Stimulated activated naive CD8-positive, alpha-beta T cell treated with anti-CD3 and anti-CD28 coated beads, Interleukin-15, Interleukin-2, amounts not matched to agents 100 ng/mL and 50 ng/mL, for 24 hours (primary cell): ENCODE data around the gene HYAL2.

Source experiments
- H3K27ac Mint-ChIP-seq: one replicate; pipeline ENCODE4 v1.8.0; 2021; ENCODE audit warnings: mild to moderate bottlenecking, mixed read lengths
- H3K27me3 Mint-ChIP-seq: one replicate; pipeline ENCODE4 v1.8.0; 2021; ENCODE audit warnings: mixed read lengths
- H3K36me3 Mint-ChIP-seq: one replicate; pipeline ENCODE4 v1.8.0; 2021; ENCODE audit warnings: low read depth, mixed read lengths
- H3K4me1 Mint-ChIP-seq: one replicate; pipeline ENCODE4 v1.8.0; 2021; ENCODE audit warnings: low read depth, mixed read lengths
- H3K4me3 Mint-ChIP-seq: one replicate; pipeline ENCODE4 v1.8.0; 2021; ENCODE audit warnings: mild to moderate bottlenecking, mixed read lengths
- H3K9me3 Mint-ChIP-seq: one replicate; pipeline ENCODE4 v1.8.0; 2021; ENCODE audit warnings: mixed read lengths

The HYAL2 gene, protein sequence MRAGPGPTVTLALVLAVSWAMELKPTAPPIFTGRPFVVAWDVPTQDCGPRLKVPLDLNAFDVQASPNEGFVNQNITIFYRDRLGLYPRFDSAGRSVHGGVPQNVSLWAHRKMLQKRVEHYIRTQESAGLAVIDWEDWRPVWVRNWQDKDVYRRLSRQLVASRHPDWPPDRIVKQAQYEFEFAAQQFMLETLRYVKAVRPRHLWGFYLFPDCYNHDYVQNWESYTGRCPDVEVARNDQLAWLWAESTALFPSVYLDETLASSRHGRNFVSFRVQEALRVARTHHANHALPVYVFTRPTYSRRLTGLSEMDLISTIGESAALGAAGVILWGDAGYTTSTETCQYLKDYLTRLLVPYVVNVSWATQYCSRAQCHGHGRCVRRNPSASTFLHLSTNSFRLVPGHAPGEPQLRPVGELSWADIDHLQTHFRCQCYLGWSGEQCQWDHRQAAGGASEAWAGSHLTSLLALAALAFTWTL

DNA sequence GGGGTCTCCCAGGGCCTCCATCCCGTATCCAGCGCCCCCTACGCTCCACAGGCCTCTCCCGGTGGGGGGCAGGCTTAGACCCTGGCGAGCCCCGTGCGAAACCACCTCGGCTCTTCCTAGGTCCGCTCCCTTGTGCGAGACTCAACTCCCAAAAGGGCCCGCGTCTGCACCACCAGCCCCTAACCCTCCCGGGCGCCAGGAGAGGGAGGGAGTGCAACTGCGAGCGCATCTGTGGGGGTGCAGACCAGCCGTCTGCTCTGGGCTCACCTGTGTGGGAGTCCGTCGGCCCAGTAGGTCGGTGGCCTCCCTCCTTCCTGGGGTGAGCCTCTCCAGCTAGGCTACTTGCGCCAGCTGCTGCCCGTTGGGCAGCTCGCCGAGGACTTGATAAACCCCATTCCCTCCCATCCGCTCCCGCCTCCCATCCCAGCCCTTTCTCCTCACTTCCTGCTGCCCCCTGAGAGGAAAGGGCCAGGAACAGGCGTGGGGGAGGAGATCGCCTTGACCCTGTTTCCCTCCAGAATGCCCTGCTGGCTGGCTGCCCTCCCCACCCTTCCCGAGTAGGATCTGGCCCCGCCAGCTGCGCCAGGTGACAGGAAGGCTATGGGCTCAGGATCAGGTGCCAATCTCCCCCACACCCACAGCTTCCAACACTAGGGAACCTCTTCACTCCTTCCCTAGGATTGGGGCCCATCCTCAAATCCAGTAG is at the start of gene HYAL2:
Gene HYAL2 (minus strand): TSS at position 360 of the 706 bp plus-strand sequence. CDS start 2,256 bp downstream, outside the sequence.
- peak within 1 kb of the TSS; percentile 91 for H3K4me3 Mint-ChIP-seq
- peaks cover 8% of the 10 kb centered on the region for H3K36me3 Mint-ChIP-seq
- H3K9me3 Mint-ChIP-seq: no peaks in the 10 kb centered on the region
- no peaks in the 10 kb centered on the region for H3K27me3 Mint-ChIP-seq
- H3K27ac Mint-ChIP-seq: peak within 1 kb of the TSS; percentile 93
- H3K4me1 Mint-ChIP-seq: peaks cover 47% of the 10 kb centered on the region

DNA sequence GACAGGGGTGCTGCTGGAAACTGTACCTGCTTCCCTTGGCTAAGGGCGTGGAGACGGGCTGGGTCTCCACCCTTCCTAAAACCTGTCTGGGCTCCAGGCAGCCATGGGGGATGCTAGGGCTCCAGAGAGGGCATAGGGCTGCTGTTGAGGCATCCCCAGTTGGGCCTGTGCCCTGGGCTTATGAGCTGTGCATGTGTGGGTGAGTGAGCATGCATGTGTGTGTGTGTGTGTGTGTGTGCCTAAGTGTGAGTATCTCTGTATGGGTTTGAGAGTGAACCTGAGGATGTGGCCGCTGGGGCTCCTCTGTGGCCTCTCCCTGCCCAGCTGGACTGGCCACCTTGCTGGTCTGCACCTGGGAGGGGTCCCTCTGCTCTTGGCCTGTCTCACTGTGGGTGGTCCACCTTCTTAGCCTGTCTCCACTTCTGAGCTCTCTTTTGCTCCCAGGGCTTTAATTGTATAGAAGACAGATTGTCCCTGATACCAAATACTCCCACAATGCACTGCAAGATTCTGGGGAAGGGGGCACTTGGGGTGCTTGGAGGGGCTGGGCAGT is 48.7 kb upstream of the HYAL2 start:
- Mint-ChIP-seq H3K4me3 (no peak overlapping the region), H3K27ac (no peak overlapping the region), H3K4me1 (peaks cover 7% of the 10 kb centered on the region), H3K9me3 (no peaks in the 10 kb centered on the region), H3K27me3 (no peaks in the 10 kb centered on the region), H3K36me3 (no peaks in the 10 kb centered on the region)

- Mint-ChIP-seq H3K4me3 (no peak overlapping the region), H3K27ac (no peak overlapping the region), H3K36me3 (no peaks in the 10 kb centered on the region), H3K9me3 (no peaks in the 10 kb centered on the region), H3K4me1 (peaks cover 13% of the 10 kb centered on the region), H3K27me3 (no peaks in the 10 kb centered on the region)
These were observed 48.0 kb upstream of the HYAL2 start for GRCh38 chr3:50370594-50370993.

GRCh38 chr3:50369012-50369670 is 46.6 kb upstream of the HYAL2 start:
- Mint-ChIP-seq H3K9me3 (no peaks in the 10 kb centered on the region), H3K36me3 (no peaks in the 10 kb centered on the region), H3K27ac (no peak overlapping the region), H3K27me3 (no peaks in the 10 kb centered on the region), H3K4me3 (no peak overlapping the region), H3K4me1 (peaks cover 16% of the 10 kb centered on the region)

DNA sequence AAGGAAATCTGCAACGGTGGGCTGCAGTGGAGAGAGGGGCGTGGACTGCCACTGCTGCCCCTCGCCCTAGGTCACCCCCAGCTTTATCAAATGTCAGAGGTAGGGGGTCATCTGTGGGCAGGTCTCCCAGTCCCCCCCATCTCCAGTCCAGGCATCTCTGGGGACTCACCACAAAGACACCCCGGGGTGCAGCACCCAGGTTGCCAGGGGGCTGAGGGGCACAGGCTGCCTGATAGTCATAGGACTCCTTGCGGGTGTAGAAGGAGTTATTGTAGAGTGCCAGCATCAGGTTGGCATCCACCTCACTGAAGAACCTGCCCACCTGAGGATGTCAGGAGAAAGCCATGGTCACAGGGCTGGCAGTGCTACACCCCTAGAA is 43.3 kb upstream of the HYAL2 start:
- Mint-ChIP-seq H3K4me1 (peaks cover 10% of the 10 kb centered on the region), H3K9me3 (no peaks in the 10 kb centered on the region), H3K27ac (no peak overlapping the region), H3K36me3 (no peaks in the 10 kb centered on the region), H3K4me3 (peak overlapping the region; percentile 75), H3K27me3 (no peaks in the 10 kb centered on the region)

DNA sequence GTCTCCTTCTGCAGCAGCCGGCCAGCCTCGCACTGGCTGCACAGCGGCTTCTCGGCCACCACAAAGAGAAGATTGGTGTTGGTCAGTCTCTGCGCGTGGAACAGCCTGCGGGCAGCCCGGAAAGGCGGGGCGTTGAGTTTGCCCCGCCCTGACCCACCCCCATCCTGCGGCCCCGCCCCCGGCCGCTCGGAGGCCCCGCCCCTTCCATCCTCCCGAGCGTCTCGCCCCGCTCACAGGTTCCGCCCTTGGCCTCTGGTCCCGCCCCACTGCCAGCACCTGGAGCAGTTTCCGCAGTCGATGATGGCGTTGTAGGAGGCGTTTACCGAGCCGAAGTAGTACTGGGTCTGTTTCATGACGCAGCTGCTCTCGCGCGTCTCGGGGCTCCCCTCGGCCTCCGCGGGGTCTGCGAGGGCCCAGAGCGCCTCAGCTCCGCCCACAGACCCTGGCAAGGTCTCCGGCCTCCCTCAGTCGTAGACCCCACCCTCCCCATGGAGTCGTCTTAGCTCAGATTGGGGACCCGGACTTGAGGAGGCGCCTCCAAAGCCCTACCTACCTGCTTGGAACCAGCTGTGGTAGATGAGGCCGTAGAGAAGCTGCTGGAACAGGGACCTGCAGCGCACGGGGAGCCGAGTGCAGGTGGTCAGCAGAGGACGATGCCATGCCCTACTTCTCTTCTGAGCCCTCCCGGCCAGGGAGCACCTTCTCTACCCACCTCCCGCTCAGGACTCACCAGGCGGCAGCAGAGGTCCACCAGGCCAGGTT is 42.7 kb upstream of the HYAL2 start:
- H3K27ac Mint-ChIP-seq: no peak overlapping the region
- peaks cover 10% of the 10 kb centered on the region for H3K4me1 Mint-ChIP-seq
- H3K4me3 Mint-ChIP-seq: peak overlapping the region; percentile 75
- H3K9me3 Mint-ChIP-seq: no peaks in the 10 kb centered on the region
- H3K36me3 Mint-ChIP-seq: no peaks in the 10 kb centered on the region
- no peaks in the 10 kb centered on the region for H3K27me3 Mint-ChIP-seq

- H3K27ac Mint-ChIP-seq: no peak overlapping the region
- H3K4me3 Mint-ChIP-seq: peak overlapping the region; percentile 75
- no peaks in the 10 kb centered on the region for H3K9me3 Mint-ChIP-seq
- H3K4me1 Mint-ChIP-seq: peaks cover 17% of the 10 kb centered on the region
- H3K36me3 Mint-ChIP-seq: no peaks in the 10 kb centered on the region
- no peaks in the 10 kb centered on the region for H3K27me3 Mint-ChIP-seq
These were observed 42.1 kb upstream of the HYAL2 start for GRCh38 chr3:50364573-50365079.

GRCh38 chr3:50359760-50360110 is 37.2 kb upstream of the HYAL2 start:
- Mint-ChIP-seq H3K4me1 (peaks cover 36% of the 10 kb centered on the region), H3K27ac (peak overlapping the region; percentile 90), H3K4me3 (peak overlapping the region; percentile 97), H3K36me3 (peaks cover 18% of the 10 kb centered on the region), H3K27me3 (no peaks in the 10 kb centered on the region), H3K9me3 (no peaks in the 10 kb centered on the region)

- H3K4me3 Mint-ChIP-seq: peak within 1 kb of the TSS; percentile 97
- H3K36me3 Mint-ChIP-seq: peaks cover 23% of the 10 kb centered on the region
- peak within 1 kb of the TSS; percentile 91 for H3K27ac Mint-ChIP-seq
- H3K27me3 Mint-ChIP-seq: no peaks in the 10 kb centered on the region
- peaks cover 36% of the 10 kb centered on the region for H3K4me1 Mint-ChIP-seq
- H3K9me3 Mint-ChIP-seq: no peaks in the 10 kb centered on the region
These were observed 36.6 kb upstream of the HYAL2 start, which contains the start of gene TMEM115 for GRCh38 chr3:50358911-50359759. Gene TMEM115 (minus strand): TSS chr3:50359521. CDS start chr3:50359063, 458 bp downstream.

DNA sequence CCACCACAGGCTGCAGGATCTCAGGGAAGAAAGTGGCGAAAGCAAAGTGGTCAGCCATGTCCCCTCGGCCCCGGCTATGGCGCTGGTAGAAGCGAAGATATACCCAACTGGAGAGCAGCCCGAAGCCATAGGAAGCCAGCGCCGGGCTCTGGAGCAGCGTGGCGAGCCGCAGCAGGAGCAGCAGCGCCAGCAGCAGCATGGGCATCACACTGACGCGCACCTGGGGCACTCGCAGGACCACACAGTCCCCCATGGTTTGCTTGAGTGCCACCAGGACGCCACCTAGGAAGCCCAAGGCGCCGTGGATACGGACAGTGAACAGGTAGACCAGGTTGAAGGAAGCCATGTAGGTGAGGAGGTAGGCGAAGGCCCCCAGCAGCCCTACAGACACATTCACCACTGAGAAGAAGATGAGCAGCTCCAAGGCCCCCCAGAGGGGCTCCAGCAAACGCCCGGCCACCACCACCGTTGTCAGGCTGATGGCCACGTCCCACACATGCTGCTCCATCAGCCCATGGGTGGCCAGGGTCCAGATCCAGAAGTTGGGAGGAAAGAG is 35.9 kb upstream of the HYAL2 start:
- Mint-ChIP-seq H3K4me1 (peaks cover 36% of the 10 kb centered on the region), H3K9me3 (no peaks in the 10 kb centered on the region), H3K27ac (peak overlapping the region; percentile 91), H3K4me3 (peak overlapping the region; percentile 97), H3K36me3 (peaks cover 24% of the 10 kb centered on the region), H3K27me3 (no peaks in the 10 kb centered on the region)

GRCh38 chr3:50357481-50357880 is 34.9 kb upstream of the HYAL2 start:
- H3K4me1 Mint-ChIP-seq: peaks cover 40% of the 10 kb centered on the region
- H3K27ac Mint-ChIP-seq: peak overlapping the region; percentile 91
- H3K9me3 Mint-ChIP-seq: no peaks in the 10 kb centered on the region
- peak overlapping the region; percentile 97 for H3K4me3 Mint-ChIP-seq
- no peaks in the 10 kb centered on the region for H3K27me3 Mint-ChIP-seq
- H3K36me3 Mint-ChIP-seq: peaks cover 24% of the 10 kb centered on the region

- peaks cover 24% of the 10 kb centered on the region for H3K36me3 Mint-ChIP-seq
- H3K27me3 Mint-ChIP-seq: no peaks in the 10 kb centered on the region
- H3K27ac Mint-ChIP-seq: no peak overlapping the region
- H3K4me1 Mint-ChIP-seq: peaks cover 46% of the 10 kb centered on the region
- H3K9me3 Mint-ChIP-seq: no peaks in the 10 kb centered on the region
- H3K4me3 Mint-ChIP-seq: peak overlapping the region; percentile 97
These were observed 34.0 kb upstream of the HYAL2 start for GRCh38 chr3:50356553-50356952.
